Adrenal gland (tissue), 12 donors: ENCODE measurements around the gene CYB561D2. TPM values are rescaled to one million over a fixed set of nuclear protein-coding genes. Genes with fewer than 3 reads are reported as not detected.

ENCODE experiments used
- DNase-seq, 7 donors: peaks; one replicate each; pipeline ENCODE4 v3.0.0-alpha.2; 2019 to 2020
- H3K27ac ChIP-seq, 5 donors: fragments of 200-600 bp; sonication (generic) in 4 of 5; 1 replicate in 3 of 5; 2 replicates in 2 of 5; pipeline versions ENCODE4 v1.5.1 to v1.8.0; 2016 to 2020; ENCODE audit warnings: mild to moderate bottlenecking in 1 of 5
- H3K27me3 ChIP-seq: fragments of 200-600 bp; 2 replicates; pipeline ENCODE4 v1.8.0; 2021
- H3K36me3 ChIP-seq, 2 donors: fragments of 200-600 bp; replicated peaks in 1 of 2; 1 replicate in 1 of 2; 2 replicates in 1 of 2; pipeline versions ENCODE4 v1.5.1 to v1.8.0; 2018 to 2022
- H3K4me1 ChIP-seq, 2 donors: fragments of 200-600 bp; replicated peaks in 1 of 2; 1 replicate in 1 of 2; 2 replicates in 1 of 2; pipeline versions ENCODE4 v1.5.1 to v1.8.0; 2018 to 2021
- H3K4me3 ChIP-seq, 4 donors: fragments of 200-600 bp; sonication (generic) in 3 of 4; one replicate each; pipeline ENCODE4 v1.5.1; 2016 to 2018
- H3K9me3 ChIP-seq, 3 donors: fragments of 200-600 bp; sonication (generic) in 1 of 3; replicated peaks in 1 of 3; 1 replicate in 2 of 3; 2 replicates in 1 of 3; pipeline versions ENCODE4 v1.5.1 to v1.8.0; 2016 to 2021
- POLR2A ChIP-seq, 2 donors: fragments of 450-650 bp; IDR thresholded peaks; one replicate each; pipeline ENCODE4 v1.6.1; 2017; ENCODE audit warnings: antibody characterized with exemption in 2 of 2, mild to moderate bottlenecking in 2 of 2, moderate library complexity in 1 of 2
- WGBS, 4 donors: extraction: QIAGEN DNeasy Blood & Tissue Kit in 2 of 4; methylation state at CpG; one replicate each; pipeline versions ENCODE4 v1.1.5 to v1.1.7; 2013 to 2017; 5-methylcytosine and 5-hydroxymethylcytosine counted together
- intact Hi-C, 2 donors: fragments of 100-400 bp; cut with DNase I; formaldehyde crosslinking; loops; one replicate each; pipeline versions ENCODE4 v1.14.1 to v1.15.0; 2022 to 2023
- polyA plus RNA-seq, 3 donors: library from polyadenylated mRNA; stranded (reverse); fragments of 200-250 nt in 2 of 3; fragments of 350-450 nt in 1 of 3; fragmentation: Illumina TruSeq in 1 of 3; extraction: RNeasy Lipid Tissue Mini Kit (QIAGEN cat#74804) in 1 of 3; gene quantifications; one replicate each; pipeline ENCODE4 v1.2.3, GENCODE V29; 2013 to 2014
- total RNA-seq, 9 donors: library from RNA; depleted of rRNA in 4 of 9; stranded (reverse); fragments of >200 nt in 4 of 9; fragments of 120-200 nt in 1 of 9; fragmentation: NEBNext Ultra II Directional in 1 of 9; extraction: Animal tissue kit (Norgen Biotek cat#: 25700) in 1 of 9; gene quantifications; one replicate each; pipeline versions ENCODE4 v1.1.0 to v1.2.4, GENCODE V29; 2013 to 2023
- TF ChIP-seq, protein P1 (sequence below), 6 experiments: fragments of 450-650 bp in 4 of 6; fragments of 200-600 bp in 2 of 6; sonication (generic) in 1 of 6; IDR thresholded peaks; 1 replicate in 5 of 6; 2 replicates in 1 of 6; pipeline versions ENCODE4 v1.5.1 to v1.8.0; 2016 to 2021; ENCODE audit warnings: antibody characterized with exemption in 6 of 6, mild to moderate bottlenecking in 2 of 6, moderate library complexity in 1 of 6
- donor health status: healthy with polysubstance abuse.
- donor health status: Bipolar disorder and iron deficiency.
- donor health status: DM: yes; HTN: yes; CAD: no.
- donor health status: DM: no; HTN: no; CAD: no.
- donor health status: DM: no; HTN: no; CAD: no.
- donor health status: DM: yes; HTN: yes; CAD: no.

Gene CYB561D2
- total and polyA plus RNA-seq, 12 donors = 13.7 to 39.9 (median 27.1) TPM

DNA sequence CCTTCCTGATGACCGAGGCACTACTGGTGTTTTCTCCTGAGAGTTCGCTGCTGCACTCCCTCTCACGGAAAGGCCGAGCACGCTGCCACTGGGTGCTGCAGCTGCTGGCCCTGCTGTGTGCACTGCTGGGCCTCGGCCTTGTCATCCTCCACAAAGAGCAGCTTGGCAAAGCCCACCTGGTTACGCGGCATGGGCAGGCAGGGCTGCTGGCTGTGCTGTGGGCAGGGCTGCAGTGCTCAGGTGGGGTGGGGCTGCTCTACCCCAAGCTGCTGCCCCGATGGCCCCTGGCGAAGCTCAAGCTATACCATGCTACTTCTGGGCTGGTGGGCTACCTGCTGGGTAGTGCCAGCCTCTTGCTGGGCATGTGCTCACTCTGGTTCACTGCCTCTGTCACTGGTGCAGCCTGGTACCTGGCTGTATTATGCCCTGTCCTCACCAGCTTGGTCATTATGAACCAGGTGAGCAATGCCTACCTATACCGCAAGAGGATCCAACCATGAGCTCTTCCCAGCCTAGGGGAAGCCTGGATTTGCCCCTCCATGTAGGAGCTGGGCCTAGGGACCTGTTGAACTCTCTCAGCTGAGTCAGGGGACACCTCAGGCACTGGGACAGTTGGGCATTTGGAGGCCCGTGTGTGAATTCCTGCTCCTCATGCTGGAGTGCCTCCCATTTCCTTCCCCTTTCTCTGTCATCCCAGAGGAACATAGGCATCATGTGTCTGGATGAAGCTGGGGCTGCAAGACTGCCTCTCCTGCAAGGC, 2.8 kb downstream of the CYB561D2 start:
- Histone ChIP-seq H3K27me3 (no peaks in the 10 kb centered on the region), H3K9me3 (no peaks in the 10 kb centered on the region), H3K4me3 (no peak overlapping the region), H3K36me3 (peaks cover 0 to 34% of the 10 kb centered on the region in 2 donors), H3K27ac (no peak overlapping the region), H3K4me1 (peaks cover 46 to 60% of the 10 kb centered on the region in 2 donors)
- no peak for TF ChIP-seq POLR2A (IDR thresholded peaks at IDR 0.05)
- TF ChIP-seq, protein P1, sequence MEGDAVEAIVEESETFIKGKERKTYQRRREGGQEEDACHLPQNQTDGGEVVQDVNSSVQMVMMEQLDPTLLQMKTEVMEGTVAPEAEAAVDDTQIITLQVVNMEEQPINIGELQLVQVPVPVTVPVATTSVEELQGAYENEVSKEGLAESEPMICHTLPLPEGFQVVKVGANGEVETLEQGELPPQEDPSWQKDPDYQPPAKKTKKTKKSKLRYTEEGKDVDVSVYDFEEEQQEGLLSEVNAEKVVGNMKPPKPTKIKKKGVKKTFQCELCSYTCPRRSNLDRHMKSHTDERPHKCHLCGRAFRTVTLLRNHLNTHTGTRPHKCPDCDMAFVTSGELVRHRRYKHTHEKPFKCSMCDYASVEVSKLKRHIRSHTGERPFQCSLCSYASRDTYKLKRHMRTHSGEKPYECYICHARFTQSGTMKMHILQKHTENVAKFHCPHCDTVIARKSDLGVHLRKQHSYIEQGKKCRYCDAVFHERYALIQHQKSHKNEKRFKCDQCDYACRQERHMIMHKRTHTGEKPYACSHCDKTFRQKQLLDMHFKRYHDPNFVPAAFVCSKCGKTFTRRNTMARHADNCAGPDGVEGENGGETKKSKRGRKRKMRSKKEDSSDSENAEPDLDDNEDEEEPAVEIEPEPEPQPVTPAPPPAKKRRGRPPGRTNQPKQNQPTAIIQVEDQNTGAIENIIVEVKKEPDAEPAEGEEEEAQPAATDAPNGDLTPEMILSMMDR (IDR thresholded peaks at IDR 0.05) = no peak
- intact Hi-C loops = no loop called here
- no peak for DNase-seq
- 77 to 93% (median 82%) methylated on average over 5 to 12 of the region's 12 CpGs for WGBS, 4 donors

DNA sequence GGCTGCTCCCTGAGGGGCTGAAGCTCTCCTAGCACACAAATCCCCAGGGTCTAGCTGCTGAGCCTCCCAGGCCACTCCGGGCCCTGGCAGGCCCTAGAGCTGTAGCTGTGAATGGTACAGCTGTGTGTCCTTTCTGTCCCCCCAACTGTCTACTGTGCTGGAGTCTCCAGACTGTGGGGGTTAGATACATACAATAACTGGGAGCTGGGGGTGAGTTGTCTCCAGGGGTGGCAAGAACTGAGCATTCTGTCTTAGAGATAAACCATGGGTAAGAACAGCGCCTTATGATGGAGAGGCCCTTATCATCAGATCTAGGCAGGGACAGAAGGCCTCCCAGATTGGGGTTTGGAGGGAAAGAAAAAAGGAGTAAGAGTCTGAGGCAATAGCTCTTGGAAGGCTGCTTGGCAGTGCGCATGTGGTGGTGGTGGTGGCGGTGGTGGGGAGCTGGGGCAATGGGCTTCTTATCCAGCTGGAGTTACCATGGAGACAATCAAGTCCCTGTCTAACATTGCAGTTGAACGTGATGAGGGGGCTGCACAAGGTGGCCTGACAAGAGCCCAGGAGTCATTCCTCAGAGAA, 3.6 kb downstream of the CYB561D2 start:
- no peak overlapping the region for H3K4me3 ChIP-seq
- intact Hi-C loops = no loop called here
- 72 to 83% (median 79%) methylated on average over 4 to 5 of the region's 5 CpGs for WGBS, 4 donors
- H3K27ac ChIP-seq = no peak overlapping the region
- peaks cover 0 to 29% of the 10 kb centered on the region in 2 donors for H3K36me3 ChIP-seq
- DNase-seq = no peak
- H3K4me1 ChIP-seq = peaks cover 51 to 60% of the 10 kb centered on the region in 2 donors
- TF ChIP-seq POLR2A (IDR thresholded peaks at IDR 0.05) = no peak
- TF ChIP-seq, protein P1 (IDR thresholded peaks at IDR 0.05) = no peak
- no peaks in the 10 kb centered on the region for H3K9me3 ChIP-seq
- H3K27me3 ChIP-seq = no peaks in the 10 kb centered on the region

DNA sequence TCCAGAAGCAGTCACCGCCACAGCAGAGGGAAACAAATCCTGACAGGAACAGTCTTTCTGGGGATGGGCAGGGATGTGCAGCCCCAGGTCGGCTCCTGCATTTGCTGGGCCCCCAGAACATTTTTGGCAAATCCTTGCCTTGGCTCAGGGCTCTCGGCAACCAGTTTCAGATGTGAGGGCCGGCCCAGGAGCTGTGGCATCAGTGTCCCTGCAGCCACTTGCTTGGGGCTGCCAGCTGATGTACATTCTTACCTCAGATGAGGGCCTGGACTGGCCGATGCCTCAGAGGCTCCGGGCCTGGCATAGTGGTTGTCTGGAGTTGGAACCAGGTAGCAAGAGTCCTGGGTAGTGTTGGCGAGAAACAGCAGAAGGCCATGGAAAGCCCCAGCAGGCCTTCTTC, 4.2 kb downstream of the CYB561D2 start:
- TF ChIP-seq, protein P1 (IDR thresholded peaks at IDR 0.05) = no peak
- peaks cover 0 to 29% of the 10 kb centered on the region in 2 donors for H3K36me3 ChIP-seq
- intact Hi-C loops = no loop called here
- H3K4me3 ChIP-seq = no peak overlapping the region
- no peaks in the 10 kb centered on the region for H3K27me3 ChIP-seq
- no peaks in the 10 kb centered on the region for H3K9me3 ChIP-seq
- no peak for DNase-seq
- peaks cover 48 to 56% of the 10 kb centered on the region in 2 donors for H3K4me1 ChIP-seq
- no peak overlapping the region for H3K27ac ChIP-seq
- 84 to 91% (median 88%) methylated on average over 3 to 7 of the region's 7 CpGs for WGBS, 4 donors

DNA sequence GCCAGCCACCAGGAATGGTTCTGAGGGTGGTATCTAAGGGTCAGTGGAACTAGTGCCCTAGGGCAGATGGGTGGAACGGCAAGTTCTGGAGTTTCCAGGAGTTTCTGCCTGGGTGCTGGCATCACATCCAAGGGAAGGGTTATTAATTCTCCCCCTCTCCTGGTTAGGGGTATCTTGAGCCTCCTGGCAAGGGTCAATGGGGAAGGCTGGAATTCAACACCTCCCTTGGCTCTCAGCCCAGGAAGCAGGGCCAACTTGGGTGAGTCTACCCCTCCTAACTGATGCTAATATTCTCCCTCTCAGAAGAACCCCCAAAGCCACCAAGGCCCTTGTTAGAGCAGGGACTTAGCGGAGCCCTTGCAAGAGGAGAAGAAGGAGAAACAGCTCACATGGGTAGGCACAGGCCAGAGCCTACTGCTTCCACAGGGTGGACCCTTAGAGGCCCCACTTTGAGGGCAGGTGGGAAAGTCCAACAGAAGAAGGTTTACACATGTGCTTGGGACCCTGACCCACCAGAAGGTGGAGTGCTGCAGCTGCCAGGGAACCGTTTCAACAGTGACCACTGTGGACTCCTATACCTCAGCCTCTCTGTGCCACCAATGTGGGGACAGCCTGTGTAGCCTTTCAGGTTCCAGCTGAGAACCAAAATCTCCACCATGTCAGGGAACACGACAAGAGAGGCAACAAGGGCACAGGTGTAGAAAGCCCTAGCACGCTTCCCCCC, 5.3 kb downstream of the CYB561D2 start:
- WGBS, 4 donors = 50 to 66% (median 63%) methylated on average over 2 to 5 of the region's 5 CpGs
- TF ChIP-seq, protein P1 (IDR thresholded peaks at IDR 0.05) = no peak
- TF ChIP-seq POLR2A (IDR thresholded peaks at IDR 0.05) = no peak
- Histone ChIP-seq H3K36me3 (peaks cover 0 to 29% of the 10 kb centered on the region in 2 donors), H3K4me1 (peaks cover 41 to 51% of the 10 kb centered on the region in 2 donors), H3K9me3 (no peaks in the 10 kb centered on the region), H3K4me3 (peak overlapping the region in 1 of 4 donors; percentile 75), H3K27me3 (no peaks in the 10 kb centered on the region), H3K27ac (peak overlapping the region in 1 of 5 donors; percentile 53)
- intact Hi-C loops = no loop called here
- DNase-seq = no peak
